Fibroblast of skin of abdomen (primary cell): ENCODE measurements around the gene NAA60.

Source experiments
- DNase-seq: peaks from one replicate; pipeline ENCODE4 v3.0.0-alpha.2; 2013

NAA60 gene

DNA sequence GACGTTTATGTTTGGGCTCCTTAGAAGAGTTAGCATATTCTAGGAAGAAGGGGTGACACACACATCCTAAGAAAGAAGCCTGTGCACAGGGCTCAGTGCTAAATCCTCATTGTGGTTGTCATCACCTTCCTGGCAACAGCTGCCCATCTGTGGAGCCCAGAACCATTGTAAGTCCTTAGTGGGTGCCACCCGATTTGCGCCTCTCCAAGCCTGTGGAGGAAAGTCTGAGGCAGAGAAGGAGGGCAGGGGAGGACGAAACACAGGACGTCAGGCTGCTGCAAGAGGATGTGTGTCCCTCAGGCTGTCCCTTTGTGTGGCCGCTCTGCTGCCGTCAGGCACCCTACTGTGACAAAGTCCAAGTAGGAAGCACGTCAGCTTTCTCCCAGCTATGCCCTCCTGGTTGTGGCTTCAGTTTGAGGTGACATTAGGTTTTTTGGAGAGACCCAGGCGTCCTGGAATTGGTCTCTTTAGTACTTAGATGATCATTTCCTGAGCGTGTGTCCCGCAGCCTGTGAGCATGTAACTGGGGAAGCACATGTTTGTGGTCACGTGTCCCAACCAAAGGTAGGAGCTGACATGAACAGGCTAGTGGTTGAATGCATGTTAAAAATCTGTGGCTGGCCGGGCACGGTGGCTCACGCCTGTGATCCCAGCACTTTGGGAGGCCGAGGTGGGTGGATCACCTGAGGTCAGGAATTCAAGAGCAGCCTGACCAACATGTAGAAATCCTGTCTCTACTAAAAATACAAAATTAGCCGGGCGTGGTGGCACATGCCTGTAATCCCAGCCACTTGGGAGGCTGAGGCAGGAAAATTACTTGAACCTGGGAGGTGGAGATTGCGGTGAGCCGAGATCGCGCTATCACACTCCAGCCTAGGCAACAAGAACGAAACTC lies 68.1 kb downstream of the NAA60 start:
- no peak for DNase-seq

GRCh38 chr16:3513892-3514583 lies 70.6 kb downstream of the NAA60 start:
- DNase-seq, result no peak

GRCh38 chr16:3514621-3515020 lies 71.1 kb downstream of the NAA60 start:
- peak; percentile 62 for DNase-seq

DNA sequence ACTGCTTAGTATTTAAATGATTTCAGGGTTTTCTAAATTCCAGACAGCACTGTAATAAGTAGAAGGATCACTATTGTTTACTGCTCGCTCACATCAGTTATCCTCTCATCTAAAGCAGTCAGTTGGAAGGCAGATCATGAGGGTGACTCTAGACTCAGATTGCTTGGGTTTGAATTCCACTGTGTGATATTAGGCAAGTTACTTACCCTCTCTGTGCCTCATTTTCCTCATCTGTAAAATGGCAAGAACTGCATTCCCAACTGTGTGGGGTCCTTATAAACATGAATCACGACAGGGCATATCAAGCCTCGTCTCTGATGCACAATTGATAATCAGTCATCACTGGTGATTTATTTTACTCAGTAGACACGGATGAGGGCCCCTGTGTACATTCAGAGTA lies 72.4 kb downstream of the NAA60 start:
- DNase-seq, result no peak

- no peak for DNase-seq
Observed at GRCh38 chr16:3518292-3518985, 75.0 kb downstream of the NAA60 start.

DNA sequence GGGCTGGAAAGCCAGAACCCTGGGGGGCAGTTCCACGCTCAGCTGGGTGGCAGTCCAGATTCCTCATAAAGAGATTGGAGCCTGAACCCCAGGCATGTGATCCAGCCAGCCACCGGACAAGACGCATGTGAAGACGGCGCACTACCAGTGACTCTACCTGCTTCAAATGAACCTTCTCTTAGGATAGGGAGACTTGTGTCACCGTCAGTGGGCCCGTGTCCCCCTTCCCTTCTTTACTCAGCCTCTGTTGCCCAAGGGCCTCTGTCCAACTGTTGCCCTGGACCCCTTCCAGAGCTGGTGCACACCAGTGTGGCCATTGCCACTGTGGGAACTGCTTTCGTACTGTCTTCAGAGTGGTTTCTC lies 75.5 kb downstream of the NAA60 start:
- no peak for DNase-seq

DNA sequence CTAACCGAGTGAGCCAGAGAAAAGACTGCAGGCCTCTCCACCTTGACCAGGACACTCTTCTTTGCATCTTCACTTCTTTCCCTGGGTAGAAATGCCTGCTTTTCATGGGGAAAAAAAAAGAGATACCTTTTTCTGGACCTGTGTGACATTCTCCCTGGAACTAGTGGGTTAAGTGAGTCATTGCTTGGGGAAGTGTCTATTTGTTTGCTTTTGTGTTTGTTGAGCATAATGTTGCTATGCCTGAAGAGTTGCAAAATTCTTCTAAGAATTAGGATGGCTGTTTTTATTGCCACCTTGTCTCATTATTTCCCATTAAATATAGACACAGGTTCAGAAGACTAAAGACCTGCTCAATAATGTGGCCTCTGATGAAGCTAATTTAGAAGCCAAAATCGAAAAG lies 76.1 kb downstream of the NAA60 start:
- no peak for DNase-seq

GRCh38 chr16:3520413-3520812 lies 76.9 kb downstream of the NAA60 start:
- peak; percentile 97 for DNase-seq

DNA sequence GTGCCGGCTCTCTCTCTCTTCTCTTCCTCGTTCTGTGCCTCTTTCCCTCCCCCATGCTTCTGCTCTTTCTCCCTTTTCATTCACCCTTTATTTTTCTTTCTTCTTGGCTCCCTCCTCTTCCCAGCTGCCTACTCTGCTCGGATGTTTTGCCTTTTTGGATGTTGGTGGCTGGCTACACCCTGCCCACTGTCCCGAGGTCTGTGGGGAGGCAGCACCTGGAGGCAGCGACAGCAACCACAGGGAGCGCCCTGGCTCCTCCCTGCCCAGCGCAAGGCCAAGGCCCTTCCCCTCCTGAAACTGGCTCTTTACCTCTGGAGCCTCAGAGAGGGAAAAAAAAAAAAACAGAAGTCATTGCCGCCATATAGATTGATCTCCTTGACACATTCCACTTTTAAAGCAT lies 77.4 kb downstream of the NAA60 start:
- DNase-seq, result no peak

DNA sequence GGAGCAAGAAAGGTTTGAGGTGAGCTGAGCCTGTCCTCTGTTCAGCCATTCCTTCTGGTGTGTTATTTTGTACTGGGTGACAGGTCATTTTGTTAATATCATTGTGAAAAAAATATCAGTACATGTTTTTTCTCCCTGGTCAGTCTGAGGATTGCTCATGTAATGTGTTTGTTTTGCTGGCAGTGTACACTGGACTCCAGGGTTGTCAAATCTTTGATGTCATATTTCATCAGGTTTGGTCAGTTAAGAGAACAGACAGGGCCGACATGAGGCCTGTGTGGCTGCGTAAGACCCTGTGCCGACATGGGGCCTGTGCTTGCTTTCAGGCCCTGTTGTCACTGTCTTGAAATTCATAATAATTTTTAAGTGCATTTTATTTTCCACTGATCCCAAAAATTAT lies 79.8 kb downstream of the NAA60 start:
- DNase-seq, result no peak

DNA sequence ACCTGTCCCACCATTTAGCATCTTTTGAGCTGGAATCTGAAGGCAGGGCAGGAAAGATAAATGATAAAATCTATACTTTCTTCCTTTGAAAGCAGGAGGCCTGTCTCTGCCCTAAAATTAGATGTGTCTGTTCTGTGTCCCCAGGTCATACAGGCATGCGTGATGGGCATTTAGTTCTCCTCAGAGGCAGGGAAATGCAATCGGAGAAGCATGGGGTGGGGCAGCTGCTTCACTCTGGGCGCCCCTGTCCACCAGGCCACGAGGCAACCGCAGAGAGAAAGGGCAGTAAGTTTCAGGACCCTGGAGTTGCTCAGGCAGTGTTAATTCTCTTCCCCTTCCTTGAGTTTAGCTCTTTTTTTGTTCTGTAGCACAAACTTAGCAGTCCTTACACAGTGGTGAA lies 82.5 kb downstream of the NAA60 start:
- no peak for DNase-seq

DNA sequence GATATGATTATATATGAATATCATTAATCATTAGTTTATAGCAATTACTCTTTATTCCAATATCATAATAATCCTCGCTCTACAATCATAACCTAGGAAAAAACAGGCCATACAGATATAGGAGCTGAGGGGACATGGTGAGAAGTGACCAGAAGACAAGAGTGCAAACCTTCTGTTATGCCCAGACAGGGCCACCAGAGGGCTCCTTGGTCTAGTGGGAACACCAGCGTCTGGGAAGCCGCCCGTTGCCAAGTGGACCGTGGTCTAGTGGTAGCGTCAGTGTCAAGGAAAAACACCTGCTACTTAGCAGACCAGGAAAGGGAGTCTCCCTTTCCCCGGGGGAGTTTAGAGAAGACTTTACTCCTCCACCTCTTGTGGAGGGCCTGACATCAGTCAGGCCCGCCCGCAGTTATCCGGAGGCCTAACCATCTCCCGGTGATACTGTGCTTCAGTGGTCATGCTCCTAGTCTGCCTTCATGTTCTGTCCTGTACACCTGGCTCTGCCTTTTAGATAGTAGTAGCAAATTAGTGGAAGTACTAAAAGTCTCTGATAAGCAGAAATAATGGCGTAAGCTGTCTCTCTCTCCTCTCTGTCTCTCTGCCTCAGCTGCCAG lies 83.8 kb downstream of the NAA60 start:
- DNase-seq, result peak; percentile 46

- DNase-seq, result no peak
Observed at GRCh38 chr16:3528406-3528805, 84.9 kb downstream of the NAA60 start.

GRCh38 chr16:3529175-3529574 lies 85.7 kb downstream of the NAA60 start:
- no peak for DNase-seq

DNA sequence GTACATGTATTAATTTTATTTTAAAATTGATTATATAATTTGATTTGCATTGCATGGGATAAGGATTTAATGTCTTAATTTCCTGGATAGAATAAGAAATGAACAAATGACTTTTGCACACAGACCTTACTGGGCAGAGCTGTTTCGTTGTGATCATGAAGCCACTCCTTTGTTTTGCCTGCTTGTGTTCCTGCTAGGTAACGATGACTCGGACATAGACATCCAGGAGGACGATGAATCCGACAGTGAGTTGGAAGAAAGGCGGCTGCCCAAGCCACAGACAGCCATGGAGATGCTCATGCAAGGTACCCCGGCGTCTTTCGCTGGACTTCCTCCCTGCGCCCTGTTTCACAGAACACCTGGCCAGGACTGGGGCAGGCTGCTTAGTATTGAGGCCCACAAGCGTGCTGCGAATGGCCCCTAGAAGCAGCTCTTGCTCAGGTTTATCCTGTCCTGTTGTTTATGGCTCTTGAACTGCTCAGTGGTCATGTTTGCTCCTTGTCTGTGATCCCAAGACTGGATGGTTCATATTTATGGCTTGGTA lies 87.0 kb downstream of the NAA60 start:
- DNase-seq, result no peak

DNA sequence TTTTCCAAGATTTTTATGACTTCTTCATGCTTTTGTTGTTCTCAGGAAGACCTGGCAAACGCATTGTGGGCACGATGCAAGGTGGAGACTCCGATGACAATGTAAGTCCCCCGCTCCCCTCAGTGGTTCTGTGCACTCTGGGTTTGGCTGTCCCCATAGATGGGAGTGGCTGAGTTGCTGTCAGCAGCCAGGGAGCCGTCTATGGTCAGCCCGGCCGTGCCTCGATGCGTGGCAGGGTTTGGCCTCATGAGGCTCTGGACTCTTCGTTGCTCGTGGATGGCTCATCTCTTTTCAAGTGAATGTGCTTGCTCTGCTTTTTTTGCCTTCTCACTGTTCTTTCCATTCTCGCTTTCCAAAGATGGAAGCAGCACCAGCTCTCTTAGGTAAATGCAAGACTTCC lies 89.3 kb downstream of the NAA60 start:
- DNase-seq, result no peak

DNA sequence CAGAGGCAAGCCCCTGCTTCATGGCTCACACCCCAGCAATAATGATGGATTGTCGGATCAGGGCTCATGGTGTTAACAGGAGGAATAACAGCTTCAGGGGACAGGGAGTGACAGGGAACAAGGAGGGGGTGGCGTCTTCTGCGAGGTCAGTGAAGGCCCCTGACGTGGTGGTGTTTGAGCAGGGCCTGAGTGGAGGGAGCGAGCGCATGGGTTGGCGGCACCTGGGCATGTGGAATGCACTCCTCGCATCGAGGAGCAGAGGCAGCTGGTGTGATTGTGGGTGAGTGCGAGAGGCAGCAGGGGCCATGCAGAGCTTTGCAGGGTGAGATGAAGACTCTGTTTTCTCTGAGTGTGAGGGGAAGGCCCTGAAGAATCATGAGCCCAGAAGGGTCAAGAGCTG lies 90.6 kb downstream of the NAA60 start:
- DNase-seq, result no peak

GRCh38 chr16:3536271-3536731 lies 92.8 kb downstream of the NAA60 start:
- DNase-seq, result peak; percentile 89
